Esophagus (tissue), 2 donors: ENCODE results near the gene BMP5. TPM values are rescaled to one million over a fixed set of nuclear protein-coding genes. Genes with fewer than 3 reads are reported as not detected.

Experiments used
- H3K27ac ChIP-seq, 2 donors: one replicate each; pipeline ENCODE4 v1.5.1; 2013; ENCODE audit warnings: low read depth in 2 of 2, mild to moderate bottlenecking in 2 of 2, inconsistent platforms in 1 of 2, low read length in 1 of 2, moderate library complexity in 1 of 2
- H3K27me3 ChIP-seq, 2 donors: one replicate each; pipeline ENCODE4 v1.6.1; 2013; ENCODE audit warnings: low read length in 2 of 2, control low read depth in 1 of 2, mild to moderate bottlenecking in 1 of 2; ENCODE audit not compliant: insufficient read depth in 2 of 2, control insufficient read depth in 1 of 2
- H3K36me3 ChIP-seq, 2 donors: one replicate each; pipeline ENCODE4 v1.6.1; 2013; ENCODE audit warnings: low read length in 1 of 2; ENCODE audit not compliant: control insufficient read depth in 2 of 2, insufficient read depth in 2 of 2
- H3K4me1 ChIP-seq, 2 donors: one replicate each; pipeline ENCODE4 v1.6.1; 2013; ENCODE audit warnings: low read length in 1 of 2; ENCODE audit not compliant: control insufficient read depth in 2 of 2, insufficient read depth in 2 of 2
- H3K4me3 ChIP-seq, 2 donors: one replicate each; pipeline ENCODE4 v1.5.1; 2013; ENCODE audit warnings: low read length in 2 of 2, mild to moderate bottlenecking in 2 of 2, low read depth in 1 of 2, moderate library complexity in 1 of 2
- H3K9me3 ChIP-seq, 2 donors: one replicate each; pipeline ENCODE4 v1.6.1; 2013; ENCODE audit warnings: mild to moderate bottlenecking in 2 of 2, low read depth in 1 of 2, low read length in 1 of 2, moderate library complexity in 1 of 2; ENCODE audit not compliant: control insufficient read depth in 2 of 2, insufficient read depth in 1 of 2
- WGBS, 2 donors: extraction: QIAGEN DNeasy Blood & Tissue Kit; methylation state at CpG; one replicate each; pipeline ENCODE4 v1.1.7; 2013; 5-methylcytosine and 5-hydroxymethylcytosine counted together
- polyA plus RNA-seq, 2 donors: library from polyadenylated mRNA; stranded (reverse); fragments of 200-250 nt; gene quantifications; one replicate each; pipeline ENCODE4 v1.2.3, GENCODE V29; 2013
- donor health status: healthy with polysubstance abuse.
- donor health status: Bipolar disorder and iron deficiency.

Gene BMP5
- polyA plus RNA-seq, 2 donors: 0.04 to 0.15 TPM

DNA sequence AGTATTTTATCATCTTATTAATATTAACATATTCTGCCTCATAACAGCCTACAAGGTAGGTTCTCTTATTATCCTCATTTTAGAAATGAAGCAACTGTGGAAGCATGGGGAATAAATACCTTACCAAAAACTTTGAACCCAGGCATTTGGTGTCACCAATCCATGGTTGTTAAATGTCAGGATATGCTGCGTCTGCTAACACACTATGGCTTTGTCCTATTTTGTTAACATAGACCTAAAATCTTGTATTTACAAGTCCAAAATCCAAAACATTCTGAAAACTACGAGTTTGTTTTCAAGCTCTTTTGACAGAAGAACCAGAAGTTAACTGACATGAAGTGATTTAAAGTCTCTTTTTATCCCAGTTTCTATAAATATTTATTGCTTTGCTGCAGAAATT, 53.4 kb downstream of the BMP5 start:
- H3K27ac ChIP-seq: no peak overlapping the region
- no peaks in the 10 kb centered on the region for H3K9me3 ChIP-seq
- no peaks in the 10 kb centered on the region for H3K4me1 ChIP-seq
- no peaks in the 10 kb centered on the region for H3K27me3 ChIP-seq
- H3K36me3 ChIP-seq: no peaks in the 10 kb centered on the region
- no peak overlapping the region for H3K4me3 ChIP-seq
- 76 to 78% methylated on average over 2 of the region's 2 CpGs for WGBS, 2 donors

DNA sequence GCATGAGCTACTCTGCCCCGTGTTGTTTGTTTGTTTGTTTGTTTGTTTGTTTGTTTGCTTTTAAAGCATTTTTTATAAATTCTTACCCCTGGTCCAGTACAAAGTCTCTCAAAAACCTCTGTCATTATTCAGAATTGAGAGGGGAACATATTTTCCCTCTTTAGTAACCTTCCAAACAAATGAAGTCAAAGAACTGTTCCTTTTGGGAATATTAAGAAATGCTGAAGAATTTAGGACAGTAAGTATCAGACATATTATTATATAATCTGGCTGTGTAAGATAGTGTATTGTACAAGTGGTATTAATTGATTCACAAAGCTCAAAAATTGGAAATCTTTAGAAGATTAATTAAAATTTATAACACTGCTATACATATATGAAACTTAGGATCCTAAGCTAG, 54.7 kb downstream of the BMP5 start:
- 44 to 77% methylated on average over 1 of the region's 1 CpG for WGBS, 2 donors
- Histone ChIP-seq H3K4me3 (no peak overlapping the region), H3K36me3 (no peaks in the 10 kb centered on the region), H3K9me3 (no peaks in the 10 kb centered on the region), H3K27ac (no peak overlapping the region), H3K4me1 (no peaks in the 10 kb centered on the region), H3K27me3 (no peaks in the 10 kb centered on the region)

- Histone ChIP-seq H3K27me3 (no peaks in the 10 kb centered on the region), H3K9me3 (no peaks in the 10 kb centered on the region), H3K4me3 (no peak overlapping the region), H3K36me3 (no peaks in the 10 kb centered on the region), H3K27ac (no peak overlapping the region), H3K4me1 (no peaks in the 10 kb centered on the region)
- WGBS, 2 donors: 85 to 86% methylated on average over 4 of the region's 4 CpGs
Observed at GRCh38 chr6:55819811-55820210, 55.6 kb downstream of the BMP5 start.

DNA sequence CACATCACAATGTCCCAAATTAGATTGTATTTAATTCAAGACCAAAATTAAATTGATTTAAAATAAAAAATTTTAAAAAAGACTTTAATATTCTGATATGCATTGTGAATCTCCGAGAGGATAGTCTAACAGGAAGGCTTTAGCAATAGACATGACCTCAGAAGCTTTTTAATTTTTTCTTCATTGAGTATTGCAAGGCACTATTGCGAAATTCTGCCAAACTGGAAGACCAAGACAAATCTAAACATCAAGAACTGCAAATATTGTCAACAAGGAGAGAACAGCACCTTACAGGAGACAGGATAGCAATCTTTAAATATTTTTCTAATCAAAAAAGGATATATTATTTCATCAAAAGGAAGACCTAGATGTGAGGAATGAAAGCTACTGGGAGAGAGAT, 56.9 kb downstream of the BMP5 start:
- Histone ChIP-seq H3K27me3 (no peaks in the 10 kb centered on the region), H3K9me3 (no peaks in the 10 kb centered on the region), H3K36me3 (no peaks in the 10 kb centered on the region), H3K4me1 (no peaks in the 10 kb centered on the region), H3K27ac (no peak overlapping the region), H3K4me3 (no peak overlapping the region)
- 64% methylated on average over 2 of the region's 2 CpGs for WGBS, 2 donors

- Histone ChIP-seq H3K27me3 (no peaks in the 10 kb centered on the region), H3K4me3 (no peak overlapping the region), H3K9me3 (peaks cover 0 to 5% of the 10 kb centered on the region in 2 donors), H3K4me1 (no peaks in the 10 kb centered on the region), H3K27ac (no peak overlapping the region), H3K36me3 (no peaks in the 10 kb centered on the region)
- WGBS, 2 donors: 64 to 68% methylated on average over 1 of the region's 1 CpG
Observed at GRCh38 chr6:55812509-55812908, 62.9 kb downstream of the BMP5 start.

DNA sequence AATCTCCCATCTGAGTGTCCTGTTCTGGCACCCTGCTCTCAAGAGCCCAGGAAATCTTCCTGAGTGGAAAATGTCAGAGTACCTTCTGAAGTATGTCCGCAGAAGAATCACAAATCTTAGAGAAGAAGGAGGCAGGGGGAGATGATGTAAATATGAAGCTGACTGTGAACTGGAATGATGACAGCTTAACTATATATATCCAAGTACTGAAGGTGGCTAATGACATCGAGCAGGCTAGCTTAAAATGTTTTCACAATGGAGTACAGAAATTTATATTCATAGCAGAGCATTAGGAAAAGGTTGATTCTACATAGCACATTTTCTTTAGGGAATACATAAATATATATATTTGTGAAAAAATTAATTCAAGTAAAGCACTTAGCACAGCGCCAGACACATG, 64.3 kb downstream of the BMP5 start:
- Histone ChIP-seq H3K27ac (no peak overlapping the region), H3K9me3 (peaks cover 0 to 5% of the 10 kb centered on the region in 2 donors), H3K4me3 (no peak overlapping the region), H3K27me3 (no peaks in the 10 kb centered on the region), H3K36me3 (no peaks in the 10 kb centered on the region), H3K4me1 (no peaks in the 10 kb centered on the region)
- 81% methylated on average over 3 of the region's 3 CpGs for WGBS, 2 donors

- H3K36me3 ChIP-seq: no peaks in the 10 kb centered on the region
- WGBS, 2 donors: 84 to 93% methylated on average over 4 of the region's 4 CpGs
- H3K27me3 ChIP-seq: no peaks in the 10 kb centered on the region
- H3K9me3 ChIP-seq: no peaks in the 10 kb centered on the region
- H3K4me1 ChIP-seq: no peaks in the 10 kb centered on the region
- no peak overlapping the region for H3K27ac ChIP-seq
- no peak overlapping the region for H3K4me3 ChIP-seq
Observed at GRCh38 chr6:55802259-55802658, 73.1 kb downstream of the BMP5 start.

DNA sequence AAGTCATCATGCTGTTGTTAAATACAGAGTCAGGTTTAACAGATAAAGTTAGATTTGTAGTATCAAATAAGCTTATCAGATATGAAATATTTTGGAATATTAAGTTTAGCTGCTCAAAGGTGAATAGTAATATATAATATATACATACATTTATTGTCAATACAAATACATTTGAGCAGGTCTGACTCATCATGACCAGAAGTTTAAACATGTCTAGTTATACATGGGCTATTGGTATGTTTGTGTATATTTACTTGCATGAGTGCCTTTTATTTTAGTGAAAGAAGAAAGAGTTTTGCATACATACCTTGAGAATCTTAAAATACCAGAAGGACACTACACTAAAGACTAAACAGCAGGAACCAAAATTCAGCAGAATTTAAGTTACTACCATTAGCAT, 76.8 kb downstream of the BMP5 start:
- no peaks in the 10 kb centered on the region for H3K27me3 ChIP-seq
- no peak overlapping the region for H3K27ac ChIP-seq
- H3K36me3 ChIP-seq: no peaks in the 10 kb centered on the region
- H3K4me1 ChIP-seq: no peaks in the 10 kb centered on the region
- no peaks in the 10 kb centered on the region for H3K9me3 ChIP-seq
- H3K4me3 ChIP-seq: no peak overlapping the region

GRCh38 chr6:55794136-55794812, 81.1 kb downstream of the BMP5 start:
- Histone ChIP-seq H3K4me1 (no peaks in the 10 kb centered on the region), H3K27me3 (no peaks in the 10 kb centered on the region)
- WGBS, 2 donors: 74 to 79% methylated on average over 3 of the region's 3 CpGs

DNA sequence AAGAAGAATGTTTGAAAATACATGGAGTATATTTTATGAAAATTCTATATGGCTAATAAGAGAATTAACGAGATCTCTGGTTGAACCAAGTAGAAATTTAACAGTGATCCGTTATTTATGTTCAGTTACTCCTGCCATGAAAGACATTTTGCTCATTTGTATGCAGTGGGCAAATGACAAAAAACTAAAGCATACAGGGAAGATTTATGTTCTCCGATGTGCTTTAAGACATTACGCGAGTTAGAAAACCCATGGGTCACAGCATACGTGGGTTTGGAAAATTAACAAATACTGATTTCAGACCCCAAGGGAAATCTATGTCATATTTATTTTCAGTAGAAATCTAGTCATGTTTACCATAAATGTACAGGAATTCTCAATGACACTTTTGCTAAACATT, 90.1 kb downstream of the BMP5 start:
- Histone ChIP-seq H3K27ac (no peak overlapping the region), H3K36me3 (no peaks in the 10 kb centered on the region), H3K9me3 (no peaks in the 10 kb centered on the region), H3K27me3 (no peaks in the 10 kb centered on the region), H3K4me3 (no peak overlapping the region), H3K4me1 (no peaks in the 10 kb centered on the region)
- 88 to 93% methylated on average over 6 of the region's 6 CpGs for WGBS, 2 donors

More at GRCh38 chr6:55794136-55794812, 81.1 kb downstream of the BMP5 start:
- H3K9me3 ChIP-seq: no peaks in the 10 kb centered on the region
- H3K36me3 ChIP-seq: no peaks in the 10 kb centered on the region
- no peak overlapping the region for H3K27ac ChIP-seq
- H3K4me3 ChIP-seq: no peak overlapping the region
